Left renal pelvis (tissue), 4 donors: ENCODE data around the gene SBK2. TPM values are rescaled to one million over a fixed set of nuclear protein-coding genes. Genes with fewer than 3 reads are reported as not detected.

Experiments
- DNase-seq, 4 donors: peaks; one replicate each; pipeline ENCODE4 v3.0.0-alpha.2; 2013; ENCODE audit warnings: low read depth in 4 of 4, low spot score in 3 of 4
- polyA plus RNA-seq, 4 donors: library from polyadenylated mRNA; unstranded; fragments of 120-200 nt; gene quantifications; one replicate each; pipeline ENCODE4 v1.2.1, GENCODE V29; 2013; ENCODE audit not compliant: insufficient read length in 4 of 4

The SBK2 gene
- polyA plus RNA-seq, 4 donors = 0.36 to 0.96 (median 0.80) TPM

- no peak for DNase-seq
Measured at GRCh38 chr19:55554741-55555152, 17.8 kb upstream of the SBK2 start.

DNA sequence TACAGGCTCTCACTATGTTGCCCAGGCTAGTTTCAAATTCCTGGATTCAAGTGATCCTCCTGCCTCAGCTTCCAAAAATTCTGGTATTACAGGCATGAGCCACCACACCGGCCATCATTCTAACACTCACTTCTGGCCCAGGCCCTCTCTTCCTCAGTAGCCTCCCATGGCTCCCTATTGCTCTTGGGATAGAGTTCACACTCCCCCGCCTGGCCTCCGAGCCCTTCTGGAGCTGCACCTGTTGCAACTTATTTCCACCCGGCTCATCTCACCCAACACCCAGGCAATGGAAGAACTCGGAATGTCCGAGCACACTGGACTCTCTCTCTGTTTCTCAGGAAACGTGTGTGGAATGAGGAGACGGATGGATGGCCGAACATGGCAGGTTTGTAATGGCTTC, 17.4 kb upstream of the SBK2 start:
- DNase-seq = no peak

GRCh38 chr19:55553217-55554182, 16.6 kb upstream of the SBK2 start:
- DNase-seq = no peak

GRCh38 chr19:55552620-55553019, 15.7 kb upstream of the SBK2 start:
- DNase-seq = no peak

- DNase-seq = no peak
Measured at GRCh38 chr19:55552206-55552605, 15.3 kb upstream of the SBK2 start.

GRCh38 chr19:55550321-55550650, 13.4 kb upstream of the SBK2 start:
- no peak for DNase-seq

- DNase-seq = peak; percentile 46 to 78 (median 59)
Measured at GRCh38 chr19:55549500-55550320, 12.8 kb upstream of the SBK2 start.

DNA sequence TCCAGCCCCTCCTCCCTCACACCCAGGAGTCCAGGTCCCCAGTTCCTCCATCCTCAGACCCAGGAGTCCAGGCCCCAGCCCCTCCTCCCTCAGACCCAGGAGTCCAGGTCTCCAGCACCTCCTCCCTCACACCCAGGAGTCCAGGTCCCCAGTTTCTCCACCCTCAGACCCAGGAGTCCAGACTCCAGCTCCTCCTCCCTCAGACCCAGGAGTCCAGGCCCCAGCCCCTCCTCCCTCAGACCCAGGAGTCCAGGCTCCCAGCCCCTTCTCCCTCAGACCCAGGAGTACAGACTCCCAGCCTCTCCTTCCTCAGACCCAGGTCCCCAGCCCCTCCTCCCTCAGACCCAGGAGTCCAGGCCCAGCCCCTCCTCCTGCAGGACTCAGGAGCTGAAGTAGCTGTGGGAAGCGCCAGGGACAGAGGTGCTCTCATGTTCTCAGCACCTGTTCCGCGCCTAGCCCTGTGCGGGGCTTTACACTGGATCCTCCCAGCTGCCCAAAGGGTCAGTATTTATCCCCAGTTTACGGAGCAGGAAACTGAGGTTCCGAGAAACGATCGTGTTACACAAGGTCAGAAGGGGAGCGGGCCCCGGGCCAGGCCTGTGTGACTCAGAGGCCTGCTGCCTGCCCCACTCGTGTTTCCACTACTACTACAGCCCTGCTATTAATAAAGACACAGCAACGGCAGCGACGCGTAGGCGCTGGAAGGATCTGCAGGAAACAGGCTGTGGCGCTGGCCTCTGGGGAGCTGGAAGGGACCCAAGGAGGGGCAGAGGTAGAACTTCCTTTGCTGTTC, 10.1 kb upstream of the SBK2 start:
- no peak for DNase-seq

DNA sequence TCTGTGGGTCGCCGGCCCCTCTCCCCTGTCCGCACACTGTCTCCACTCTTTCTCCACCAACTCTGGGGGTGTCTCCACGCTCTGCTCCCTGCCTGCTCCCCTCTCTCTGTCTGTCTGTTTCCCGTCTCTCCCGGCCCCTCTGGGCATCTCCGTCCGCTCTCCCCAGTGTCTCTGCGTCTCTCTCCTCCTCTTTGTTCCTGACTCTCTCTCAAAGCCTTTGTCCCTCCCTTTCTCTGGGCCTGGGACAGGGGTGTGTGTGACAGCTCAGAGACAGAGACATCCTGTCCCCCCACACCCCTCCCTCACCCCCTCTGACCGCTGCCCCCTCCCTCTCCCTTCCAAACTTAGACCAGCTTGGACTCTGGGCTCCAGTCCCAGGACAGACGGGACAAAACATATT, 9.1 kb upstream of the SBK2 start:
- no peak for DNase-seq

- DNase-seq = no peak
Measured at GRCh38 chr19:55545443-55545842, 8.5 kb upstream of the SBK2 start, which contains the start of gene SBK3. Gene SBK3 (minus strand): TSS chr19:55545543. CDS start chr19:55545543, 0 bp downstream.

DNA sequence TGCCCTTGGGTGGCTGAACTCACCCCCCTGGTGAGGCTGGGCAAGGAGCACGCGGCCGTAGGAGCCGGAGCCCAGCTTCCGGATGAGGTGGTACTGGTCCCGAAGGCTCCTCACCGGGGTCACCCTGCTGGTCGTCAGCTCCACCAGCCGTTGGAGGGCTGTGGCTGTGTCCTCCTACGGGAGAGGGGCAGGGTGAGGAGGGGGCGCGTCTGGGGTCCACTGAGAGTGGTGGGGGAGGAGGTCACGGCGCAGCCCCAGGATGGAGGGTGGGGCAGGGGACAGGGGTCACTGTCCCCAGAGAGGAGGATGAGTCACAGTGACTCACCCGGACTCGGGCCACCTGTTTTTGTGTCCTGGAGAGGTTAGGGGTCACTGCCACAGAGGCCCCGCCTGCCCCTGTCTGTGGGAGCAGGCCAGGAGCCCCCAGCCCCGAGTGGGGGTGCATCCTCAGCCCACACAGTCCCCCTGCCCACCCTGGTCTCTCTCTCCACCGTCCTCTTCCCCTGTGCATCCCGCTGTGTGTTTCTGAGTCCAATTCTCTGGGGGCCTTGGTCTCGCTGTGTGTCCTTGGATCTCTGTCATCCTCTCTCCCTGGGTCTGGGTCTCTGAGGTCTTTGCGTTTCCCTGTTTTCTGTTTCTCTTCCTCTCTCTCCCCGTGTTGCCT, 8.0 kb upstream of the SBK2 start:
- no peak for DNase-seq

GRCh38 chr19:55544014-55544413, 7.1 kb upstream of the SBK2 start:
- no peak for DNase-seq

DNA sequence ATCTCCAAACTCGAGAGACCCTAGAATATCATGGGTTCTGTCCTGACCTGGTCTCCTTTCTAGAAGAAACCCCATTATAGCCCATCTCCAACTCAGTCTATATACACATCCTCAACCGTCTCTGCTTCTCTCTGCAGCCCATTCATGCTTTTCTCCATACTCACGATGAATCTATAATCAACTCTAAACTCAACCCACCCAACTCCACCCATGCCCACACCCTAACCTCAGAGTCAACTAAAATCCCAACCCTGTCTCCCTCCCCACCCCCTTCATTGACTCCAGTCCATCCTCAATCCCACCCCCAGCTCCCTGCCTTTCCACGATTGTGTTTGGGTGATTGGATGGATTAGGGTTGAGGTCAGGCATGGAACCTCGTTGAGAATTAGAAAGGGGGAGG, 6.6 kb upstream of the SBK2 start:
- no peak for DNase-seq

DNA sequence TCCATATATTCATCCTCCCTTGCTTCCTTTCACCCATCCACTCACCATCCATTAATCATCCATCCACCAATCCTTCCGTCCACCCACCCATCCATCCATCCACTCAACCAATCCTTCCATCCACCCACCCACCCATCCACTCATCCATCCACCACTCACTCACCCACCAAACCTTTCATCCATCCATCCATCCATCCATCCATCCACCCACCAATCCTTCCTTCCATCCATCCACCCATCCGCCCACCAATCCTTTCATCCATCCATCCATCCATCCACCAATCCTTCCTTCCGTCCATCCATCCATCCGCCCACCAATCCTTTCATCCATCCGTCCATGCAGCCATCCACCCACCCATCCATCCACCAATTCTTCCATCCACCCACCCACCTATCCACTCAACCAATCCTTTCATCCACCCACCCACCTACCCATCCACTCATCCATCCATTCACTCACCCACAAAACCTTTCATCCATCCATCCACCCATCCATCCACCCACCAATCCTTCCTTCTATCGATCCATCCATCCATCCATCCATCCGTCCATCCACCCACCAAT, 5.4 kb upstream of the SBK2 start:
- DNase-seq = no peak

GRCh38 chr19:55541091-55541490, 4.2 kb upstream of the SBK2 start:
- DNase-seq = no peak

DNA sequence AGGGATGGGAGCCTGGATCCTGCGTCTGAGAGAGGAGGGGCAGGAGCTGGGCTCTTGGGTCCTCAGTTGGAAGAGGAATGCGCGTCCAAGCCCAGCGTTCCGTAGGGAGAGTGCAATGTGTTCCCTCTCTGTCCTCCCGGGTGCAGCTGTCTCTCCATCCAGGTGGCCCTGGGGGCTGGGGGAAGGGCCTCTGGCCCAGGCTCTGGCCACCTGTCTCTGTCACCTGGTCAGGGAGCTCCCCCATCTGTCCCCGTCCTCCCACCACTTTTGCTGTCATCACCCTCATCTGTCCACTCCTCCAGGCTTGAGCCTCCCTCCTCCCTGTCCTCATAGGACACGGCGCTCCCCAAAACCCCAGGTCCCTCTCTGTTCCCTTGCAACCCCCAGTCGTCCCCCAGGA, 3.7 kb upstream of the SBK2 start:
- no peak for DNase-seq

DNA sequence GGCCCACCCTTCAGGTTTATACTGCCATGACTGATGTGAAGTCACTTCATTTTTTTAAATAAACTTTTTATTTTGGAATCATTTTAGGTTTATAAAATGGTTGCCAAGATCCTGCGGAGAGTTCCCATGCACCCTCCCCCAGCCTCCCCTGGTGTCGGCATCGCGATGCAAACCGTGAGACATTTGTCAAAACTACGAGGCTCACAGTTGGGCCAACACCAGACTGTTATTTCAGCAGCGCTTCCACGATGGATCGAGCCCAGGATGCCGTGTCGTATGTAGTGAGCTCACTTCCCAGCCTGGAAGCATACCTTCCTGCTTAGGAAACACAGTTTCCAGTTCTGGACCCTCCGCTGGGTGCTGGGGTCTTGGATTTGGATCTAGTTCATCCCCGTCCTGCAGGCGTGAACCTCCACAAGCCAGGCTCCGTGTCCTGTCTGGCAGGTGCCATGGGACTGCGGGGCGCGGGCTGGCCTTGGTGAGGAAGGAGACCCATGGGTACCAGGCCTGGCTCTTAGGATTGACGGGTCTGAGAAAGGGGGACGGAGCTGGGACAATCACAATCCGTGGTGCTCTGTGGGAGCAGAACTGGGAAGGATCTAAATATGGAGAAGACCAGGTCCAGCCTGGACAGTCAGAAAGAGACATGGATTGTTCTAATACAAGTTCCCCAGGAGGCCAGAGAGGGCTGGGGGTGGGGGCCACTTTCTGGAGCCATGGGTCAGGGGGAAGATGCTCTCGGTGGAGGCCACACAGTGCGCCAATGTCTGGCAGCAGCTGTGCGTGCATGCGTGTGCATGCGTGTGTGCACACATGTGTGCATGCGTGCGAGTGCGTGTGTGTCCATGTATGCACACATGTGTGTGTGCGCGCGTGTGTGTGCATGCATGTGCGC, 2.4 kb upstream of the SBK2 start:
- no peak for DNase-seq

DNA sequence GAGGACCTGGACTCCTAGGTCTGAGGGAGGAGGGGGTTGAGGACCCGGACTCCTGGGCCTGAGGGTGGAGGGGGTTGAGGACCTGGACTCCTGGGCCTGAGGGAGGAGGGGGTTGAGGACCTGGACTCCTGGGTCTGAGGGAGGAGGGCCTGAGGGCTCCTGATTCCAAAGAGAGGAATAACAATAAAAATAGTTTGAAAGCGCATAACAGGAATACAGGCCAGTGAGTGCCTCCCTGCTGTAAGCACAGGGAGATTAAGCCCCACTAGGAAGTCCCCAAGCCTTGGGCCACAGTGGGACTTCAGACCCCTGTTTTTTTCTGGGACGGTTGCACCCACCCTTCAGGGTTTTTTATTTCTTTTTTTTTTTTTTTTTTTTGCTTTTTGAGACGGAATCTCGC, 1.2 kb upstream of the SBK2 start:
- no peak for DNase-seq

- DNase-seq = no peak
Measured at GRCh38 chr19:55537741-55538111, 793 bp upstream of the SBK2 start.
